Gastroesophageal sphincter (tissue), 3 donors: Measurements from ENCODE around the gene OR2H1.

Experiments used
- CTCF ChIP-seq, 4 experiments: fragments of 200-600 bp in 2 of 4; fragments of 450-650 bp in 2 of 4; sonication (generic) in 1 of 4; IDR thresholded peaks; one replicate each; pipeline ENCODE4 v1.5.1; 2017 to 2019; ENCODE audit warnings: antibody characterized with exemption in 4 of 4, mild to moderate bottlenecking in 2 of 4, moderate library complexity in 2 of 4
- EP300 ChIP-seq: sonication (generic); formaldehyde crosslinking; IDR thresholded peaks from one replicate; pipeline ENCODE4 v1.6.1; 2017; ENCODE audit warnings: antibody characterized with exemption, mild to moderate bottlenecking
- POLR2A ChIP-seq, 2 donors: fragments of 450-650 bp; IDR thresholded peaks; one replicate each; pipeline ENCODE4 v1.6.1; 2017; ENCODE audit warnings: antibody characterized with exemption in 2 of 2, mild to moderate bottlenecking in 2 of 2, moderate library complexity in 1 of 2
- POLR2AphosphoS5 ChIP-seq: sonication (generic); formaldehyde crosslinking; IDR thresholded peaks from one replicate; pipeline ENCODE4 v1.6.1; 2017; ENCODE audit warnings: antibody characterized with exemption

DNA sequence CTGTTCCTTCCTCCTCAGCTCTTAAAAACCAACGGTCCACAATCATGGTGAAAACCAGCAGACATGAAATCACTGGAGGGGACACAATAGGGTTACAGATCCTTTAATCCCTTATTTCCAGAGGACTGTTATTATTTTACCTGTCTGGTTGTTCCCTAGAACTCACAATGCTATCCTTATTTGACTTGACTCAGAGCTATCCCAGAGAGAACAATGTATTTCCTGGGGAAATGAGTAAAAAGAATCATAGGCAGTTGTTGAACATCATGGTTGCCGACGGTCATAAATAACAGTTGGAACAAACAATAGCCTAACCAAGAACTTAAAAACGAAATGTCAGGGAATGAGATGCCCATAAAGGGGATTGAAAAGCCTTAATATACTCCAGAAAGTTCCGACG, 9.3 kb downstream of the OR2H1 start:
- no peak for TF ChIP-seq POLR2AphosphoS5
- no peak for TF ChIP-seq CTCF (IDR thresholded peaks at IDR 0.05)
- TF ChIP-seq POLR2A (IDR thresholded peaks at IDR 0.05), result no peak
- TF ChIP-seq EP300, result no peak
